Coronary artery (tissue), 2 donors: ENCODE data around the gene PTH2.

Source experiments
- DNase-seq: peaks from one replicate; pipeline ENCODE4 v3.0.0-alpha.2; 2017; ENCODE audit warnings: low spot score
- H3K27ac ChIP-seq, 2 donors: fragments of 200-600 bp; sonication (generic); one replicate each; pipeline ENCODE4 v1.5.1; 2016 to 2019
- H3K4me3 ChIP-seq: fragments of 200-600 bp; sonication (generic); 2 replicates; pipeline ENCODE4 v1.5.1; 2016; ENCODE audit warnings: mild to moderate bottlenecking, moderate library complexity
- CTCF ChIP-seq: fragments of 200-600 bp; sonication (generic); IDR thresholded peaks from one replicate; pipeline ENCODE4 v1.5.1; 2019; ENCODE audit warnings: antibody characterized with exemption

The PTH2 gene

DNA sequence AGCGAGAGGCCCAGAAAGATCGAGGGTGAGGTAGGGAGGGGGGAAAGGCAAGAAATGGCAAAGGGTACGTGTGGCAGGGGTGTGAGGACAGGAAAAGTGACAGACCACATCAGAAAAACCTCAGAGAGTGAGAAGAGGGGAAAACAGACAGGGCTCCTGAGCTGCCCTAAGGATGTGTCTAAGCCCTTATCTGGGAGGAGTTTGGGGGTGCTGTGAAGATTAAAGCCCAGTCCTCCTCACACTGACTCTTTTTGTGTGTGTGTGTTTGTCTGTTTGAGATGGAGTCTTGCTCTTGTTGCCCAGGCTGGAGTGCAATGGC lies 703 bp upstream of the PTH2 start:
- DNase-seq, result no peak
- Histone ChIP-seq H3K27ac (no peak overlapping the region), H3K4me3 (no peak overlapping the region)
- no peak for TF ChIP-seq CTCF

DNA sequence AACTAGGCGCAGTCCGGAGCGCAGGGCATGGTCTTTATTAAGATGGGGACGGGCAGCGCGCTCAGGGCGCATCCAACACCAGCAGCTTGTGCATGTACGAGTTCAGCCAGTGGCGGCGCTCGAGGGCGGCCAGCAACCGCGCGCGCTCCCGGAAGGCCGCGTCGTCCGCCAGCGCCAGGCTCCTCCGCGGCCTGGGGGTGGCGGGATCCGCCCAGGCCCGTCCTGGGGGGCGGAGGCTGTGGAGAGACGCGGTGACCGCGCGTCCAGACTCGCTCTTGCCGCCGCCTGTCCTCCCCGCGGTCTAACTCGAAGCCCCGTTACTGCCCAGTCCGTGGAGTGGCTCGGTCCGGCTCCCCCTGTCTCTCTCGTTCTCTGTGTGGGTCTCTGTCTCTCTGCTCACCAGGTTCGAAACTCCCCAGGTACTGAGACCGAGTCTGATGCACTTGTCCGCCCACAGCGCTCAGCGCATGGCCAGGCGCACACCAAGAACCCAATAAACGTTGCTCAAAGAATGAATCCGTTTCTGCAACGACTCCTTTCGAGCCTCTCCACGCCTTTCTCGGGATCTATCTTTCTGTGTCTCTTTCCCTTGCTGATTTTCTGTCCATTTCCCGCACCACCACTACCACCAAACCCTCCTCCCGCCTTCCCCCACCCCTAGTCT lies 702 bp downstream of the PTH2 start:
- DNase-seq, result no peak
- no peak for TF ChIP-seq CTCF
- Histone ChIP-seq H3K27ac (no peak overlapping the region), H3K4me3 (peak overlapping the region; percentile 61)

DNA sequence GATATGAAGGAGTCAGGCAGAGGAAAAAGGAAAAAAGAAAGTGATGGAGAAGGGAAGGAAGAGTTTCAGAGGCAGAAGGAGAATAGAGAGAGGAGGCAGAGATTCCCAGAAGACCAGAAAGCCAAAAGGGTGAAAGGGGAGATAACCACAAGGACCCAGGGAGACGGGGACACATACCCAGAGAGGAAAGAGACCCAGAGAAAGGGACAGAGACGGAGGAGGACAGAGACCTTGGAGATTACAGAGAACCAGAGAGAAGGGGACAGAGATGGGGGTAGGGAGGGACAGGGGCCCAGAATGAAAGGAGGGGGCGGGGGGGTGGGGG lies 1.4 kb downstream of the PTH2 start:
- Histone ChIP-seq H3K27ac (no peak overlapping the region), H3K4me3 (no peak overlapping the region)
- no peak for DNase-seq
- no peak for TF ChIP-seq CTCF

DNA sequence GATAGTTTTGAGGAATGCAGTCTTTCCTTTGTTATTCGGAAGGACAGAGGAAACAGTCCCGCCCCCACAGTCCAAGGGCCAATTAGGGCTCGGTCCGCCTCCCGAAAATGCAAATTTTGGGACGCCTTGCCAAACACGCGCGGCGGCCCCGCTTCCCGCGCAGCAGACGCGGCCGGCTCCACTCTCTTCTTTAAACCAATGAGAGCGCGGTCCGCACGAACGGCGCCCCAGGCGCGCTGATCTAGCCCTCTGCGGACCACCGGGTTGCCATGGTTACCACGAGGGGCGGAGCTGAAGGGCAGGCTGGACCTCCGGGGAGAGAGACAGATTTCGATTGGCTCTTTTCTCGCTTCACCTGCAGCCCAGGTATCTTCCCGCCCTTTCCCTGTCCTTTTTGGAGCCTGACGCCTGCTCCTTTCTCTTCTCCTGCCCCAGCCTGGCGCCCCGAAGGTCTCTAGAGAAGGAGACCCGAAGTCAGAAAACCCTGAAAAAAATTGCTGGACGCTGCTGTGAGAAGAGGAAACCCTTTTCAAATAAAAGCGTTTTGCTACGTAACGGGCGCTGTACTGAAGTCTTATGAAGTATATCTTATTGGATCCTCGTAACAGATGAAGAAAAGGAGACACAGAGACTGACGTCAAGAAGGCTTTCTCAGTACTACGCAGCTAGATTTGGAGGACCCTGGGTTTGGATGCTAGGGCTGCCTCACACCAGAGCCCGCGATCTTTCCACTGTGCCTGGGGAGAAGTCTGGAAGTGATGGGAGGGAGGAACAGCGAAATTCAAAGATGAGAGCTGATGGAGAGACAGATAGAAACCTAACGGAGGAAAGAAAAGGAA lies 2.0 kb downstream of the PTH2 start:
- H3K27ac ChIP-seq, result no peak overlapping the region
- no peak for TF ChIP-seq CTCF
- peak overlapping the region; percentile 50 for H3K4me3 ChIP-seq
- DNase-seq, result no peak

- no peak for TF ChIP-seq CTCF
- no peak for DNase-seq
- no peak overlapping the region for H3K27ac ChIP-seq
- H3K4me3 ChIP-seq, result no peak overlapping the region
Measured at GRCh38 chr19:49420227-49420626, 3.0 kb downstream of the PTH2 start.

DNA sequence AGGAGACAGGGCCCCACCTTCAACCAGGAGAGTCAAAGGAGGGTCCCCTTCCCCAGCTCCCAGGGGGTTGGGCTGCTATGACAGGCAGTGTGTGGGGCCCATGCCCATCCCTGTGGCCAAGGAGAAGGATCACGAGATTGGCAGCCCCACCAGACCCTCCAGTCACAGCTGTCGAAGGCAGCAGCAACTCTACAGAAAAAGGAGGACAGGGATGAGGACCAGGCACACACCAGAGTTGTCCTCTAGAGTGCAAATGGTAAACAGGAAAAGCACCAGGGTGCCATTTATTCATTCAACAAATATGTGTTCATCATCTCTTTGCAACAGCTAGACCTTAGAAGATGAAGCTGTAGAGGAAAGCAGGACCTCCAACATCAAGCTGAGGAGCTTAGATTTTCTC lies 4.1 kb downstream of the PTH2 start:
- no peak for DNase-seq

More for the DNA sequence above, 4.1 kb downstream of the PTH2 start:
- H3K27ac ChIP-seq, result no peak overlapping the region
- no peak overlapping the region for H3K4me3 ChIP-seq
- TF ChIP-seq CTCF, result no peak
